H4 (cell line): Measurements from ENCODE around the gene LILRB3. TPM values are rescaled to one million over a fixed set of nuclear protein-coding genes. Genes with fewer than 3 reads are reported as not detected.
A peak's percentile ranks its signal among the peaks of the same experiment; 100 is the strongest.
"Not testable (repeated sequence)": the region's sequence is repeated elsewhere in the genome, so short reads cannot be mapped to it uniquely, and the experiment has no call there.

Source experiments
- DNase-seq: peaks from one replicate; pipeline ENCODE4 v3.0.0-alpha.2; 2015; ENCODE audit warnings: low spot score
- total RNA-seq: library from RNA; depleted of rRNA; stranded (reverse); fragments of >200 nt; shearing (Covaris generic); gene quantifications from 2 replicates; pipeline ENCODE4 v1.2.3, GENCODE V29; 2014; rRNA removed

LILRB3 gene
- total RNA-seq, result not detected in 2 replicates

GRCh38 chr19:54222474-54223276 lies at the start of gene LILRB3:
Gene LILRB3 (minus strand): TSS chr19:54223007. CDS start chr19:54222976, 31 bp downstream.
- DNase-seq, result not testable (repeated sequence)

GRCh38 chr19:54272181-54272580 lies 49.4 kb upstream of the LILRB3 start:
- not testable (repeated sequence) for DNase-seq

GRCh38 chr19:54271587-54271986 lies 48.8 kb upstream of the LILRB3 start:
- not testable (repeated sequence) for DNase-seq

- no peak for DNase-seq
Observed at GRCh38 chr19:54271106-54271505, 48.3 kb upstream of the LILRB3 start.

GRCh38 chr19:54268936-54269335 lies 46.1 kb upstream of the LILRB3 start:
- no peak for DNase-seq

GRCh38 chr19:54266133-54266532 lies 43.3 kb upstream of the LILRB3 start:
- peak; percentile 80 for DNase-seq

GRCh38 chr19:54262470-54262869 lies 39.7 kb upstream of the LILRB3 start:
- no peak for DNase-seq

GRCh38 chr19:54262066-54262465 lies 39.3 kb upstream of the LILRB3 start:
- no peak for DNase-seq

GRCh38 chr19:54257116-54257480 lies 34.3 kb upstream of the LILRB3 start, which contains the start of gene LILRB5:
Gene LILRB5 (minus strand): TSS chr19:54257273. CDS start chr19:54257193, 80 bp downstream.
- DNase-seq, result no peak

- DNase-seq, result no peak
Observed at GRCh38 chr19:54256250-54257115, 33.7 kb upstream of the LILRB3 start.

GRCh38 chr19:54255105-54255775 lies 32.4 kb upstream of the LILRB3 start:
- DNase-seq, result no peak

- DNase-seq, result no peak
Observed at GRCh38 chr19:54254195-54254906, 31.5 kb upstream of the LILRB3 start.

- DNase-seq, result no peak
Observed at GRCh38 chr19:54253331-54254194, 30.8 kb upstream of the LILRB3 start.

GRCh38 chr19:54252845-54253244 lies 30.0 kb upstream of the LILRB3 start:
- no peak for DNase-seq

- no peak for DNase-seq
Observed at GRCh38 chr19:54252243-54252642, 29.4 kb upstream of the LILRB3 start.

GRCh38 chr19:54248016-54248601 lies 25.3 kb upstream of the LILRB3 start:
- DNase-seq, result no peak

- DNase-seq, result no peak
Observed at GRCh38 chr19:54247106-54247930, 24.5 kb upstream of the LILRB3 start.

GRCh38 chr19:54245936-54246335 lies 23.1 kb upstream of the LILRB3 start:
- DNase-seq, result no peak

GRCh38 chr19:54243809-54244208 lies 21.0 kb upstream of the LILRB3 start:
- DNase-seq, result not testable (repeated sequence)
